Spleen (tissue), 11 donors: ENCODE results near the gene TRIM9. TPM values are rescaled to one million over a fixed set of nuclear protein-coding genes. Genes with fewer than 3 reads are reported as not detected.
A peak's percentile ranks its signal among the peaks of the same experiment; 100 is the strongest.

ENCODE experiments used
- DNase-seq: peaks from one replicate; pipeline ENCODE4 v3.0.0-alpha.2; 2020
- H3K27ac ChIP-seq, 8 donors: fragments of 200-600 bp; sonication (generic) in 7 of 8; 1 replicate in 4 of 8; 2 replicates in 4 of 8; pipeline versions ENCODE4 v1.5.0 to v1.8.0; 2016 to 2021; ENCODE audit warnings: inconsistent platforms in 4 of 8, mild to moderate bottlenecking in 4 of 8, moderate library complexity in 1 of 8
- H3K27me3 ChIP-seq, 7 donors: fragments of 200-600 bp; sonication (generic) in 6 of 7; replicated peaks in 1 of 7; 1 replicate in 4 of 7; 2 replicates in 3 of 7; pipeline versions ENCODE4 v1.5.0 to v1.8.0; 2016 to 2021; ENCODE audit warnings: inconsistent platforms in 3 of 7, mild to moderate bottlenecking in 1 of 7
- H3K36me3 ChIP-seq, 6 donors: fragments of 200-600 bp; sonication (generic) in 5 of 6; 1 replicate in 4 of 6; 2 replicates in 2 of 6; pipeline versions ENCODE4 v1.5.0 to v1.8.0; 2016 to 2021; ENCODE audit warnings: inconsistent platforms in 2 of 6
- H3K4me1 ChIP-seq, 6 donors: fragments of 200-600 bp; sonication (generic) in 5 of 6; 1 replicate in 3 of 6; 2 replicates in 3 of 6; pipeline versions ENCODE4 v1.5.0 to v1.8.0; 2016 to 2021; ENCODE audit warnings: inconsistent platforms in 3 of 6
- H3K4me3 ChIP-seq, 8 donors: fragments of 200-600 bp; sonication (generic) in 7 of 8; 1 replicate in 4 of 8; 2 replicates in 4 of 8; pipeline versions ENCODE4 v1.5.0 to v1.8.0; 2016 to 2021; ENCODE audit warnings: inconsistent platforms in 4 of 8, mild to moderate bottlenecking in 4 of 8, moderate library complexity in 2 of 8
- H3K9me3 ChIP-seq, 8 donors: fragments of 200-600 bp; sonication (generic) in 7 of 8; 1 replicate in 4 of 8; 2 replicates in 4 of 8; pipeline versions ENCODE4 v1.5.0 to v1.8.0; 2016 to 2021; ENCODE audit warnings: inconsistent platforms in 4 of 8
- POLR2A ChIP-seq, 3 donors: fragments of 450-650 bp; IDR thresholded peaks; one replicate each; pipeline ENCODE4 v1.5.1; 2017; ENCODE audit warnings: antibody characterized with exemption in 3 of 3, mild to moderate bottlenecking in 1 of 3
- POLR2AphosphoS5 ChIP-seq, 3 donors: sonication (generic); formaldehyde crosslinking; IDR thresholded peaks; one replicate each; pipeline ENCODE4 v1.5.1; 2017; ENCODE audit warnings: antibody characterized with exemption in 3 of 3
- WGBS, 5 donors: extraction: QIAGEN DNeasy Blood & Tissue Kit in 3 of 5; methylation state at CpG; one replicate each; pipeline versions ENCODE4 v1.1.5 to v1.1.7; 2013 to 2018; 5-methylcytosine and 5-hydroxymethylcytosine counted together
- intact Hi-C: fragments of 100-400 bp; cut with DNase I; formaldehyde crosslinking; loops from one replicate; pipeline ENCODE4 v1.15.0; 2023; ENCODE audit warnings: low total_unique reads
- polyA plus RNA-seq, 3 donors: library from polyadenylated mRNA; stranded (reverse); fragments of 200-250 nt; gene quantifications; one replicate each; pipeline ENCODE4 v1.2.1, GENCODE V29; 2013
- total RNA-seq, 7 donors: library from RNA; depleted of rRNA in 3 of 7; stranded (reverse); fragments of >200 nt in 3 of 7; fragmentation: NEBNext Ultra II Directional in 4 of 7; extraction: Animal tissue kit (Norgen Biotek cat#: 25700) in 4 of 7; gene quantifications; one replicate each; pipeline versions ENCODE4 v1.1.0 to v1.2.1, GENCODE V29; 2016 to 2021
- TF ChIP-seq, protein P1 (sequence below), 11 experiments: fragments of 200-600 bp in 7 of 11; fragments of 450-650 bp in 4 of 11; sonication (generic) in 4 of 11; IDR thresholded peaks in 8 of 11; conservative IDR thresholded peaks in 3 of 11; 1 replicate in 7 of 11; 2 replicates in 4 of 11; pipeline versions ENCODE4 v1.4.0 to v1.8.0; 2016 to 2021; ENCODE audit warnings: antibody characterized with exemption in 11 of 11, inconsistent platforms in 4 of 11, mild to moderate bottlenecking in 1 of 11
- donor health status: healthy with polysubstance abuse.
- donor health status: DM: no; HTN: no; CAD: no; lungs with moderate emphysema.
- donor health status: DM: no; HTN: no; CAD: no.
- donor health status: Bipolar disorder and iron deficiency.
- donor health status: healthy.
- donor health status: DM: no; HTN: no; CAD: no.
- donor health status: DM: yes; HTN: yes; CAD: no.

The TRIM9 gene
- total and polyA plus RNA-seq, 10 donors: 0.03 to 3.1 (median 1.1) TPM

DNA sequence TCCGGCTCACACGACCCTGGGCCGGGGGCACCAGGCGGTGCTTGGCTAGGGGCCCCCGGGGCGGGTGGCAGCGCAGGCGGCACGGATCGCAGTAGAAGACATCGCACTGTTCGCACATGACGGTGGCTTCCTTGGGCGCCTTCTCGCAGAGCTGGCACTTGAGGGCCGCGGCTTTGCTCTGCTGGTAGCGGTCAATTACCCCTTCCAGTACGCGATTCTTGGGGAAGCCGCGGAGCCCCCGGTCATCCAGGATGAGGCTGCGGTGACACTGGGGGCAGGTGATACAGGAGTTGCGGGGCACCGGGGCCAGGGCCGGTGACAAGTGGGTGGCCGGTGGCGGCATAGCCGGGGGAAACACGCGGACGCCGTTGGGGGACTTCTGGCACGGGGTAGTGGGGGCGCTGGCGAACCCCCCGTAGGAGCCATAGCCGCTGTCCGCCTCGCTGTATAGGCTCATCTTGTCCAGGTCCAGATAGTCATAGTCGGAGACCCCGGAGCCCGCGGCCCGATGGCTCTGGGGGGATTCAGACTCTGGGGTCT lies 553 bp downstream of the TRIM9 start:
- Histone ChIP-seq H3K36me3 (no peaks in the 10 kb centered on the region), H3K4me3 (peak overlapping the region; percentile 57 to 77 (median 75)), H3K4me1 (peaks cover 12 to 34% (median 28%) of the 10 kb centered on the region in 6 donors), H3K9me3 (no peaks in the 10 kb centered on the region), H3K27me3 (peaks cover 4 to 55% (median 38%) of the 10 kb centered on the region in 7 donors), H3K27ac (no peak overlapping the region)
- intact Hi-C loops: no loop called here
- TF ChIP-seq POLR2AphosphoS5 (IDR thresholded peaks at IDR 0.05) (no peak), POLR2A (IDR thresholded peaks at IDR 0.05) (no peak)
- TF ChIP-seq, protein P1, sequence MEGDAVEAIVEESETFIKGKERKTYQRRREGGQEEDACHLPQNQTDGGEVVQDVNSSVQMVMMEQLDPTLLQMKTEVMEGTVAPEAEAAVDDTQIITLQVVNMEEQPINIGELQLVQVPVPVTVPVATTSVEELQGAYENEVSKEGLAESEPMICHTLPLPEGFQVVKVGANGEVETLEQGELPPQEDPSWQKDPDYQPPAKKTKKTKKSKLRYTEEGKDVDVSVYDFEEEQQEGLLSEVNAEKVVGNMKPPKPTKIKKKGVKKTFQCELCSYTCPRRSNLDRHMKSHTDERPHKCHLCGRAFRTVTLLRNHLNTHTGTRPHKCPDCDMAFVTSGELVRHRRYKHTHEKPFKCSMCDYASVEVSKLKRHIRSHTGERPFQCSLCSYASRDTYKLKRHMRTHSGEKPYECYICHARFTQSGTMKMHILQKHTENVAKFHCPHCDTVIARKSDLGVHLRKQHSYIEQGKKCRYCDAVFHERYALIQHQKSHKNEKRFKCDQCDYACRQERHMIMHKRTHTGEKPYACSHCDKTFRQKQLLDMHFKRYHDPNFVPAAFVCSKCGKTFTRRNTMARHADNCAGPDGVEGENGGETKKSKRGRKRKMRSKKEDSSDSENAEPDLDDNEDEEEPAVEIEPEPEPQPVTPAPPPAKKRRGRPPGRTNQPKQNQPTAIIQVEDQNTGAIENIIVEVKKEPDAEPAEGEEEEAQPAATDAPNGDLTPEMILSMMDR (IDR thresholded peaks at IDR 0.05 in 8 of 11, conservative IDR thresholded peaks at IDR 0.05 in 3 of 11): no peak
- DNase-seq: peak; percentile 84
- WGBS, 5 donors: 1 to 3% (median 2%) methylated on average over 23 to 46 of the region's 46 CpGs

DNA sequence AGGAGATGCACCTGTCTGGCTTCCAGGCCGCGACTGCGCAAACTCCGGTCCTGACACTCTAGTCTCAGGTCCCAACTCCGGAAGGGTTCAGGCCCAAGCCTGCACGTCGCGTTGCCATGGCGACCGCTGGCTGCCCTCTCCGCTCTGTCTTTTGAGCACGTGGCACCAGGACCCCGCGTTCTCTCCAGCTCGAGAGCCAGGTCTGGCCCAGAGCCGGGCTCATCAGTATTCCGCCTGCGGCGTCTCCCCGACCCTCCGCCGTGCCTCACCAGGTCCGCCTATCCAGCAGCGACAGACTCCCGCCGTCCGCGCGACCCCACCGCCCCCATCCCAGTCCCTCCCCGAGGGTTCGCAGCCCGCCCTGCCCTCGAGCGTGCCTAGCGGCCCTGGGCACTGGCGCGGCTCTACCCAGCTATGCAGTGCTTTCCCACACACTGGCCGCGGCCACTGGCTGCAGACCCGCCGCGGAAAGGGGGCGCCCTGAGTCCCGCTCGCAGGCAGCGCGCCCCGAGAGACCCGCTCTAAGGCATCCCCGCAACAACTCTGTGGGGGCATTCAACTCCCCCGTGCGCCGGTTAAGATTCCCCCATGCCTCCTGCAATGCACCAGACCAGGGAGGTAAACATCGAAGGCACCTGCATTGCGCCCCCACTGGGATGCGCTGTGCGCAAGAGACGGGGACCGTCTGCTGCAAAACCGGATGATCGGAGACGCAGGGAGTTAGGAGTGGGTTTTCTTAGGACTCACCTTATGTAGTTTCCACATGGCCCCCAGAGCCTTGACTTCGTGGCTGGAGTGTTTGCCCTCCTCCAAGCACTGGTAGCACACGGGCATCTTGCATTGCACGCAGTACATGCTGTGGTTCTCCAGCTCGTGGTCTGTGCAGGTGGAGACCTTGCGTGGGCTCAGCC lies 1.3 kb downstream of the TRIM9 start:
- no peak overlapping the region for H3K27ac ChIP-seq
- peaks cover 12 to 34% (median 28%) of the 10 kb centered on the region in 6 donors for H3K4me1 ChIP-seq
- H3K36me3 ChIP-seq: no peaks in the 10 kb centered on the region
- peak overlapping the region; percentile 57 to 77 (median 75) for H3K4me3 ChIP-seq
- peaks cover 4 to 55% (median 38%) of the 10 kb centered on the region in 7 donors for H3K27me3 ChIP-seq
- TF ChIP-seq POLR2AphosphoS5 (IDR thresholded peaks at IDR 0.05): no peak
- TF ChIP-seq, protein P1 (IDR thresholded peaks at IDR 0.05 in 8 of 11, conservative IDR thresholded peaks at IDR 0.05 in 3 of 11): peak in 3 of 11 experiments; percentile 8 to 43 (median 21)
- intact Hi-C loops: no loop called here
- no peaks in the 10 kb centered on the region for H3K9me3 ChIP-seq
- DNase-seq: peak; percentile 84
- WGBS, 5 donors: 12 to 28% (median 16%) methylated on average over 22 to 68 of the region's 68 CpGs

GRCh38 chr14:51092965-51093364 lies 1.9 kb downstream of the TRIM9 start:
- Histone ChIP-seq H3K27ac (no peak overlapping the region), H3K4me1 (peaks cover 12 to 34% (median 28%) of the 10 kb centered on the region in 6 donors), H3K36me3 (no peaks in the 10 kb centered on the region), H3K27me3 (peaks cover 4 to 55% (median 38%) of the 10 kb centered on the region in 7 donors), H3K9me3 (no peaks in the 10 kb centered on the region), H3K4me3 (peak overlapping the region in 1 of 8 donors; percentile 77)
- 79 to 87% (median 82%) methylated on average over 7 of the region's 7 CpGs for WGBS, 5 donors
- intact Hi-C loops: no loop called here
- no peak for DNase-seq
- TF ChIP-seq POLR2A (IDR thresholded peaks at IDR 0.05) (no peak), POLR2AphosphoS5 (IDR thresholded peaks at IDR 0.05) (no peak)
- TF ChIP-seq, protein P1 (IDR thresholded peaks at IDR 0.05 in 8 of 11, conservative IDR thresholded peaks at IDR 0.05 in 3 of 11): no peak

DNA sequence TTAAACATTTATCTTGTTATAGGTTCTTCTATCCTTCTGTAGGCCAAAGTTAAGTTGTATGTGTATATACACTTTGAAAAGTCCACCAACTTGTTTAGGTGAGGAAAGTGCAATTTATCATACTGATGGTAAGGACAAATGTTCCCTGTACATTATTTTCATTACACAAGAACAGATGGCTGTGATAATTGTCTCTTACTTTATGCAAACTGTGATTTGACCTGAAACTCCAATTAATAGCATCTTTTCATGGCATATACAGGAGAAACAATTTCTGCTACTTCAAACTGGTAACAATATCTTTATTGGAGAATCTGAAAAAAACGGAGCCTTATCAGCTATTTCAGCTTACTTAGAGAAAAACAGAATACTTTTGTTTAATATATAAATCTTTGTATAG lies 5.6 kb downstream of the TRIM9 start:
- Histone ChIP-seq H3K9me3 (no peaks in the 10 kb centered on the region), H3K4me3 (no peak overlapping the region), H3K27ac (no peak overlapping the region), H3K36me3 (no peaks in the 10 kb centered on the region), H3K27me3 (peaks cover 3 to 21% (median 16%) of the 10 kb centered on the region in 7 donors), H3K4me1 (peaks cover 6 to 13% (median 11%) of the 10 kb centered on the region in 6 donors)
- 85 to 94% (median 88%) methylated on average over 1 of the region's 1 CpG for WGBS, 5 donors
- TF ChIP-seq, protein P1 (IDR thresholded peaks at IDR 0.05 in 8 of 11, conservative IDR thresholded peaks at IDR 0.05 in 3 of 11): no peak
- no peak for TF ChIP-seq POLR2A (IDR thresholded peaks at IDR 0.05)
- no peak for TF ChIP-seq POLR2AphosphoS5 (IDR thresholded peaks at IDR 0.05)
- intact Hi-C loops: no loop called here
- no peak for DNase-seq
